Liver (tissue), 3 donors: ENCODE results near the gene MAPT.

Experiments used
- EGR1 ChIP-seq, 2 donors: IDR thresholded peaks; 2 replicates each; pipeline ENCODE4 v1.6.1; 2016 to 2018; ENCODE audit warnings: antibody characterized with exemption in 2 of 2, low read depth in 2 of 2
- GABPA ChIP-seq, 2 donors: IDR thresholded peaks in 1 of 2; conservative IDR thresholded peaks in 1 of 2; 2 replicates each; pipeline ENCODE4 v1.6.1; 2016; ENCODE audit warnings: antibody characterized with exemption in 2 of 2, mild to moderate bottlenecking in 1 of 2, moderate library complexity in 1 of 2
- HNF4G ChIP-seq: IDR thresholded peaks from 2 replicates; pipeline ENCODE4 v1.6.1; 2016; ENCODE audit warnings: antibody characterized with exemption
- RAD21 ChIP-seq, 2 donors: IDR thresholded peaks; 2 replicates each; pipeline ENCODE4 v1.6.1; 2016; ENCODE audit warnings: antibody characterized with exemption in 2 of 2, mild to moderate bottlenecking in 2 of 2
- SP1 ChIP-seq: IDR thresholded peaks from 2 replicates; pipeline ENCODE4 v1.6.1; 2018; ENCODE audit warnings: antibody characterized with exemption, mild to moderate bottlenecking
- TAF1 ChIP-seq: conservative IDR thresholded peaks from 2 replicates; pipeline ENCODE4 v1.6.1; 2016; ENCODE audit warnings: antibody characterized with exemption, mild to moderate bottlenecking
- YY1 ChIP-seq: IDR thresholded peaks from 2 replicates; pipeline ENCODE4 v1.6.1; 2016; ENCODE audit warnings: antibody characterized with exemption, mild to moderate bottlenecking
- TF ChIP-seq, protein P1 (sequence below): fragments of 150-350 bp; IDR thresholded peaks from 2 replicates; pipeline ENCODE4 v1.5.1; 2017; ENCODE audit warnings: improper control_type of control experiment, low read depth, low read length; ENCODE audit not compliant: missing input control
- TF ChIP-seq, protein P2 (sequence below): IDR thresholded peaks from 2 replicates; pipeline ENCODE4 v1.6.1; 2016; ENCODE audit warnings: antibody characterized with exemption, mild to moderate bottlenecking
- donor health status: healthy.
- donor health status: healthy.

DNA sequence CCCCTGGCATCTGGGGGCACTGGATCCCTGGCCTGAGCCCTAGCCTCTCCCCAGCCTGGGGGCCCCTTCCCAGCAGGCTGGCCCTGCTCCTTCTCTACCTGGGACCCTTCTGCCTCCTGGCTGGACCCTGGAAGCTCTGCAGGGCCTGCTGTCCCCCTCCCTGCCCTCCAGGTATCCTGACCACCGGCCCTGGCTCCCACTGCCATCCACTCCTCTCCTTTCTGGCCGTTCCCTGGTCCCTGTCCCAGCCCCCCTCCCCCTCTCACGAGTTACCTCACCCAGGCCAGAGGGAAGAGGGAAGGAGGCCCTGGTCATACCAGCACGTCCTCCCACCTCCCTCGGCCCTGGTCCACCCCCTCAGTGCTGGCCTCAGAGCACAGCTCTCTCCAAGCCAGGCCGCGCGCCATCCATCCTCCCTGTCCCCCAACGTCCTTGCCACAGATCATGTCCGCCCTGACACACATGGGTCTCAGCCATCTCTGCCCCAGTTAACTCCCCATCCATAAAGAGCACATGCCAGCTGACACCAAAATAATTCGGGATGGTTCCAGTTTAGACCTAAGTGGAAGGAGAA, 118.2 kb downstream of the MAPT start:
- TF ChIP-seq YY1 (no peak), EGR1 (IDR thresholded peaks at IDR 0.05; ENCODE audit: low read depth in 2 of 2) (no peak), GABPA (IDR thresholded peaks at IDR 0.05 in 1 of 2, conservative IDR thresholded peaks at IDR 0.05 in 1 of 2) (no peak), RAD21 (IDR thresholded peaks at IDR 0.05) (no peak), TAF1 (no peak), SP1 (no peak), HNF4G (no peak)
- TF ChIP-seq, protein P1, sequence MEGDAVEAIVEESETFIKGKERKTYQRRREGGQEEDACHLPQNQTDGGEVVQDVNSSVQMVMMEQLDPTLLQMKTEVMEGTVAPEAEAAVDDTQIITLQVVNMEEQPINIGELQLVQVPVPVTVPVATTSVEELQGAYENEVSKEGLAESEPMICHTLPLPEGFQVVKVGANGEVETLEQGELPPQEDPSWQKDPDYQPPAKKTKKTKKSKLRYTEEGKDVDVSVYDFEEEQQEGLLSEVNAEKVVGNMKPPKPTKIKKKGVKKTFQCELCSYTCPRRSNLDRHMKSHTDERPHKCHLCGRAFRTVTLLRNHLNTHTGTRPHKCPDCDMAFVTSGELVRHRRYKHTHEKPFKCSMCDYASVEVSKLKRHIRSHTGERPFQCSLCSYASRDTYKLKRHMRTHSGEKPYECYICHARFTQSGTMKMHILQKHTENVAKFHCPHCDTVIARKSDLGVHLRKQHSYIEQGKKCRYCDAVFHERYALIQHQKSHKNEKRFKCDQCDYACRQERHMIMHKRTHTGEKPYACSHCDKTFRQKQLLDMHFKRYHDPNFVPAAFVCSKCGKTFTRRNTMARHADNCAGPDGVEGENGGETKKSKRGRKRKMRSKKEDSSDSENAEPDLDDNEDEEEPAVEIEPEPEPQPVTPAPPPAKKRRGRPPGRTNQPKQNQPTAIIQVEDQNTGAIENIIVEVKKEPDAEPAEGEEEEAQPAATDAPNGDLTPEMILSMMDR, result no peak
- TF ChIP-seq, protein P2, sequence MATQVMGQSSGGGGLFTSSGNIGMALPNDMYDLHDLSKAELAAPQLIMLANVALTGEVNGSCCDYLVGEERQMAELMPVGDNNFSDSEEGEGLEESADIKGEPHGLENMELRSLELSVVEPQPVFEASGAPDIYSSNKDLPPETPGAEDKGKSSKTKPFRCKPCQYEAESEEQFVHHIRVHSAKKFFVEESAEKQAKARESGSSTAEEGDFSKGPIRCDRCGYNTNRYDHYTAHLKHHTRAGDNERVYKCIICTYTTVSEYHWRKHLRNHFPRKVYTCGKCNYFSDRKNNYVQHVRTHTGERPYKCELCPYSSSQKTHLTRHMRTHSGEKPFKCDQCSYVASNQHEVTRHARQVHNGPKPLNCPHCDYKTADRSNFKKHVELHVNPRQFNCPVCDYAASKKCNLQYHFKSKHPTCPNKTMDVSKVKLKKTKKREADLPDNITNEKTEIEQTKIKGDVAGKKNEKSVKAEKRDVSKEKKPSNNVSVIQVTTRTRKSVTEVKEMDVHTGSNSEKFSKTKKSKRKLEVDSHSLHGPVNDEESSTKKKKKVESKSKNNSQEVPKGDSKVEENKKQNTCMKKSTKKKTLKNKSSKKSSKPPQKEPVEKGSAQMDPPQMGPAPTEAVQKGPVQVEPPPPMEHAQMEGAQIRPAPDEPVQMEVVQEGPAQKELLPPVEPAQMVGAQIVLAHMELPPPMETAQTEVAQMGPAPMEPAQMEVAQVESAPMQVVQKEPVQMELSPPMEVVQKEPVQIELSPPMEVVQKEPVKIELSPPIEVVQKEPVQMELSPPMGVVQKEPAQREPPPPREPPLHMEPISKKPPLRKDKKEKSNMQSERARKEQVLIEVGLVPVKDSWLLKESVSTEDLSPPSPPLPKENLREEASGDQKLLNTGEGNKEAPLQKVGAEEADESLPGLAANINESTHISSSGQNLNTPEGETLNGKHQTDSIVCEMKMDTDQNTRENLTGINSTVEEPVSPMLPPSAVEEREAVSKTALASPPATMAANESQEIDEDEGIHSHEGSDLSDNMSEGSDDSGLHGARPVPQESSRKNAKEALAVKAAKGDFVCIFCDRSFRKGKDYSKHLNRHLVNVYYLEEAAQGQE, result no peak
